ENCODE data around the gene CENPP.

DNA sequence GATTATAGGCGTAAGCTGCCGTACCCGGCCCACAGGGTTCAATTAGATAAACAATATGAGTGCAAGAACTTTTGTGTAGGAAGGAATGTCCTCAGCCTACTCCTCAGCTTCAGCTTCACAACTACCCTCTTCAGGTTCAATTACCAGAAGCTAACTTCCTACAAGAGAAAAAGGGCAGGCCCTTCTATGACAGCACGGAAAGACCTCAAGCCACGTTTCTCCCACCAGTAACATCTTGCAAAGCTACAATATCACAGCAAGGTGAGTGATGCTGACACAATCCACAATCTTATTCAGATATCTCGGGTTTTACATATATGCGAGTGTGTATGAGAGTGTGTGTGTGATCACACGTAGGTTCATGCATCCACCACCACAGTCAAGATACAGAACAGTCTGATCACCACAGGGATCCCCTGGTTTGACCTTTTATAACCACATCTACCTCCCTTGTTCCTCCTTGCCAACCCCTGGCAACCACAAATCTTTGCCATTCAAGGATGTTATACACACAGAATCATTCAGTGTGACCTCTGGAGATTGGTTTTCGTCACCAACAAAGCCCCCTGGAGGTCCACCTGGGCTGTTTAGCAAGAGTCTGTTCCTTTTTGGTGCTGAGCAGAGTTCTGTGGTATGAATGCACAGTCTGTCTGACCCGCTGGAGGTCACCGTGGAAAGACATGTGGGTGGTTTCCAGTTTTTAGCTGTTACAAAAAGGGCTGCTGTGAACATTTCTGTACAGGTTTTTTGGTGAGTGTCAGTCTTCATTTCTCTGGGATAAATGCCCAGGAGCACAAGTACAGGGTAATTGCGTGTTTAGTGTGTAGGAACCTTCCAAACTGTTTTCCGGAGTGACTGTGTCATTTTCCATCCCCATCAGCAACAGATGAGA, 305.9 kb downstream of the CENPP start:
- TF ChIP-seq, protein P1, sequence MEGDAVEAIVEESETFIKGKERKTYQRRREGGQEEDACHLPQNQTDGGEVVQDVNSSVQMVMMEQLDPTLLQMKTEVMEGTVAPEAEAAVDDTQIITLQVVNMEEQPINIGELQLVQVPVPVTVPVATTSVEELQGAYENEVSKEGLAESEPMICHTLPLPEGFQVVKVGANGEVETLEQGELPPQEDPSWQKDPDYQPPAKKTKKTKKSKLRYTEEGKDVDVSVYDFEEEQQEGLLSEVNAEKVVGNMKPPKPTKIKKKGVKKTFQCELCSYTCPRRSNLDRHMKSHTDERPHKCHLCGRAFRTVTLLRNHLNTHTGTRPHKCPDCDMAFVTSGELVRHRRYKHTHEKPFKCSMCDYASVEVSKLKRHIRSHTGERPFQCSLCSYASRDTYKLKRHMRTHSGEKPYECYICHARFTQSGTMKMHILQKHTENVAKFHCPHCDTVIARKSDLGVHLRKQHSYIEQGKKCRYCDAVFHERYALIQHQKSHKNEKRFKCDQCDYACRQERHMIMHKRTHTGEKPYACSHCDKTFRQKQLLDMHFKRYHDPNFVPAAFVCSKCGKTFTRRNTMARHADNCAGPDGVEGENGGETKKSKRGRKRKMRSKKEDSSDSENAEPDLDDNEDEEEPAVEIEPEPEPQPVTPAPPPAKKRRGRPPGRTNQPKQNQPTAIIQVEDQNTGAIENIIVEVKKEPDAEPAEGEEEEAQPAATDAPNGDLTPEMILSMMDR (IDR thresholded peaks at IDR 0.05; ENCODE audit: insufficient read depth, low read depth, low read length), result no peak
- no peak for TF ChIP-seq EZH2 (IDR thresholded peaks at IDR 0.05; ENCODE audit: insufficient read depth, low read length)

Measured in astrocyte (in vitro differentiated cells and primary cell).